ENCODE measurements around the gene CUL3.

Gene CUL3

DNA sequence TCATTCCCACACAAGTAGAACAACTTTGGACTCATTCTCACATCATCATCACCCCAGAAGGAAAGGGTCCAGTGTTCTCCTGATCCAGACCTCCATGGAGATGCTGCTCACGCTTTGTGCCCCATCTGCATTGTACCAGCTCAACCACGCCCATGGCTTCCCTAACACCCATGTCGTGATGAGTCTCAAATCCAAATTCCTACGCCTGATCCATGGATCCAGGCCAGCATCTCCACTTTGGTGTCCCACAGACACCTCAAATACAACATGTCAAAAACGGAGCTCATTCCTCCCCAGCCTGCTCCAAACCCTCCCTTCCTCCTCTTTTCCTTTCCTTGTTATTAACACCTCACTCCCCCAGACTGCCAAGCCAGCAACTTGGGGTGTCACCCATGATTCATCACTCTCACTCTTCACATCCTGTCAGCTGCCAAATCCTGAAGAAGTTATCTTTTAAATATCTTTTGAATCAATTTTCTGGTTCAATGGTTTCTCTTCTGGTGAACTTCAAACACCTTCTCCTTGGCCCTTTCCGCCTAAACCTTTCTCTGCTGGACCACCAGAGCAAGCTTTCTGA is 153.1 kb downstream of the CUL3 start:
- FAIRE-seq, result no peak
- DNase-seq (ENCODE audit: insufficient read length, low spot score), result no peak

DNA sequence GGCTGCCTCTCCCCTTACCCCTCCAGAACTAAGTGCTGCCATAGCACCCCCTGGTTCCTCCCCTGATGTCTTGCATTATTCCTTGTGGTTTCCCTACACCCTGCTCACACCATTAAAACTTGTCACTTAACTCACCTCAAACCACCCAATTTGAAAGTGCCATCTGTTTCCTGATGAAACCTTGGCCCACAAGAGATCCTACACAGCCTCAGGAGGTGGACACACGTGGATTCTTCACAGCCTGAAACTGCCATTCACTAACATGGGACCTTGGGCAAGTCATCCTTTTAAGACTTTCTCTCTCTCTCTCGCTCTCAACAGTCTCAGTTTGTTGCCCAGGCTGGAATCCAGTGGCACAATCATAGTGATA is 155.7 kb downstream of the CUL3 start:
- no peak for DNase-seq (ENCODE audit: insufficient read length, low spot score)

DNA sequence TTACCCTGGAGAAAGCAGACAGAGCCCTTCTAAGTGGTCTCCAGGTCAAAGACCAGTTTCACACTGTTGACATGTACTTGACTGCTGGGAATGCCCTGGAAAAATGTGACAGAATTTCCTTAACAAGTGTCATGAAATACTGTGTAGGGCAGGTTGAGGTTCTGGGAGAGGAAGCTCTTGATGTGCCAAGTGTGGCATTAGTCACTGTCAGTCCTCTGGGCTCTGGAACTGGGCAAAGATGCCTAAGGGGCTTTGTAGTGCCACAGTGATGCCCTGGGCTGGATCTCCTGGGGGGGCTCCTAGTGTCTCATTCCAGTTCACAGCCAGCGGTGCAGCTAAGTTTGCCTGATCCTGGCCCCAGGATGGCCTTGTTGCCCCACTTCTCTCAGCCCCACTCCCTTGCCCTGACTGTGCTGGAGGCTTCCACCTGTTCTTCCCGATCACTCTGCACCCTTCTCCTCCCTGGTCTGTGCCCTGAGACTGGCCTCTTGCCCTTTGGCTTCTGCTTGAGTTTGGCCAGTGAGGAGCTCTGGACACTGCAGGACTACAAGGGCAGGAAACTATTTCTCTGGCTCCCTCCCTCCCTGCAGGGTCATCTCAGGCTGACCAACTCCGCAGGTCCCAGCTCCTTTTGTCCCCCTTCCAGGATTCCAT is 156.2 kb downstream of the CUL3 start:
- FAIRE-seq, result no peak

More for the DNA sequence above, 155.7 kb downstream of the CUL3 start:
- no peak for FAIRE-seq

DNA sequence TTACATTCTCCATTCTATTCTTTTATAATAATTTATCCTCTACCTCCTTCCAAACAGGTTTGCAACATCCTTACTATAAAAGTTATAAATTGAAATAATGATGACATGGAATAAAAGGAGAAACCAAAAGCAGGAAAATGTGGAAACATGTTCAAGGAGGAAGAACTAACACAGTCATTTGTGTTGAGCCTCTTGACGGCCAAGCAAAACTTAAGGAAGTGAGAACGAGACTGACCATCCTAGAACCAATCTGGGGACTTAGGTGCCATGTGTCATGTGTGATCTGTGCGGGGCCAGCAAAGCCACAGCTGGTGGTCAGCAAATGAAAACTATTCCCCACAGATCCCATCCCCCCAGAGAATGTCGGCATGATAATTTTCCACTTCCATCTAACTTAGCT is 157.7 kb downstream of the CUL3 start:
- DNase-seq (ENCODE audit: insufficient read length, low spot score), result no peak
- no peak for FAIRE-seq

More for the DNA sequence above, 156.2 kb downstream of the CUL3 start:
- no peak for DNase-seq (ENCODE audit: insufficient read length, low spot score)

DNA sequence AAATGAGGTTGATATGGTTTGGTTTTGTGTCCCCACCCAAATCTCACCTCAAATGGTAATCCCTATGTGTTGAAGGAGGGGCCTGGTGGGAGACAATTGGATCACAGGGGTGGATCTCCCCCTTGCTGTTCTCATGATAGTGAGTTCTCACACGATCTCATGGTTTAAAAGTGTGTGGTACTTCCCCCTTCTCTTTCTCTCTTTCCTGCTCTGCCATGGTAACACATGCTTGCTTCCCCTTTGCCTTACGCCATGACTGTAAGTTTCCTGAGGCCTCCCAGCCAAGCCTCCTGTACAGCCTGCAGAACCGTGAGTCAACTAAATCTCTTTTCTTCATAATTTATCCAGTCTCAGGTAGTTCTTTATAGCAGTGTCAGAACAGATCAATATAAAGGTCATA is 158.5 kb downstream of the CUL3 start:
- no peak for DNase-seq (ENCODE audit: insufficient read length, low spot score)

DNA sequence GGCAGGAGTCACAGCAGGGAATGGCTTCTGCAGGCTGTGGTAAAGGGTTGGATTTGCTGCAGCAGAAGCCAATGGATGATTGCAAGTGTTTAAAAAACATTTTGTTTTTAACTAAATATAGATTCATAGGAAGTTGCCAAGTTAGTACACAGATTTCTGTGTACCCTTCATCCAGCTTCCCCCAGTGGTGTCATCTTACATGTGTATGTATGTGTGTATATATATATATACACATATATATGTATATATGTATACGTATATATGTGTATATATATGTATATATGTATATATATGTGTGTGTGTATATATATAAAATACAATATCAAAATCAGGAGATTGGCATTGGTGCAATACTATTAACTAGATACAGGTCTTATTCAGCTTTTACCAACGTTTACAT is 164.1 kb downstream of the CUL3 start:
- FAIRE-seq, result no peak
- no peak for DNase-seq (ENCODE audit: insufficient read length, low spot score)

More for the DNA sequence above, 158.5 kb downstream of the CUL3 start:
- FAIRE-seq, result no peak

Measured in GM19239 (cell line).